Thyroid gland (tissue), 4 donors: ENCODE results near the gene TNS3.

Experiments used
- POLR2A ChIP-seq, 2 donors: fragments of 450-650 bp; IDR thresholded peaks; one replicate each; pipeline ENCODE4 v1.6.1; 2017; ENCODE audit warnings: antibody characterized with exemption in 2 of 2, mild to moderate bottlenecking in 2 of 2, moderate library complexity in 1 of 2
- TF ChIP-seq, protein P1 (sequence below), 6 experiments: fragments of 200-600 bp in 3 of 6; fragments of 450-650 bp in 3 of 6; sonication (generic) in 3 of 6; IDR thresholded peaks; one replicate each; pipeline ENCODE4 v1.5.1; 2016 to 2019; ENCODE audit warnings: antibody characterized with exemption in 6 of 6, mild to moderate bottlenecking in 2 of 6, inconsistent platforms in 1 of 6, moderate library complexity in 1 of 6

- TF ChIP-seq, protein P1, sequence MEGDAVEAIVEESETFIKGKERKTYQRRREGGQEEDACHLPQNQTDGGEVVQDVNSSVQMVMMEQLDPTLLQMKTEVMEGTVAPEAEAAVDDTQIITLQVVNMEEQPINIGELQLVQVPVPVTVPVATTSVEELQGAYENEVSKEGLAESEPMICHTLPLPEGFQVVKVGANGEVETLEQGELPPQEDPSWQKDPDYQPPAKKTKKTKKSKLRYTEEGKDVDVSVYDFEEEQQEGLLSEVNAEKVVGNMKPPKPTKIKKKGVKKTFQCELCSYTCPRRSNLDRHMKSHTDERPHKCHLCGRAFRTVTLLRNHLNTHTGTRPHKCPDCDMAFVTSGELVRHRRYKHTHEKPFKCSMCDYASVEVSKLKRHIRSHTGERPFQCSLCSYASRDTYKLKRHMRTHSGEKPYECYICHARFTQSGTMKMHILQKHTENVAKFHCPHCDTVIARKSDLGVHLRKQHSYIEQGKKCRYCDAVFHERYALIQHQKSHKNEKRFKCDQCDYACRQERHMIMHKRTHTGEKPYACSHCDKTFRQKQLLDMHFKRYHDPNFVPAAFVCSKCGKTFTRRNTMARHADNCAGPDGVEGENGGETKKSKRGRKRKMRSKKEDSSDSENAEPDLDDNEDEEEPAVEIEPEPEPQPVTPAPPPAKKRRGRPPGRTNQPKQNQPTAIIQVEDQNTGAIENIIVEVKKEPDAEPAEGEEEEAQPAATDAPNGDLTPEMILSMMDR (IDR thresholded peaks at IDR 0.05), result no peak
- TF ChIP-seq POLR2A (IDR thresholded peaks at IDR 0.05), result no peak
Measured at GRCh38 chr7:47343061-47343455, 238.9 kb downstream of the TNS3 start.
